Breast epithelium (tissue), 3 donors: ENCODE data around the gene FGF11.

ENCODE experiments used
- CTCF ChIP-seq, 3 donors: fragments of 450-650 bp; IDR thresholded peaks; one replicate each; pipeline ENCODE4 v1.5.1; 2016 to 2017; ENCODE audit warnings: antibody characterized with exemption in 3 of 3, mild to moderate bottlenecking in 3 of 3, moderate library complexity in 3 of 3
- POLR2AphosphoS5 ChIP-seq, 3 donors: sonication (generic); formaldehyde crosslinking; IDR thresholded peaks; one replicate each; pipeline ENCODE4 v1.6.1; 2017; ENCODE audit warnings: antibody characterized with exemption in 3 of 3

- TF ChIP-seq CTCF (IDR thresholded peaks at IDR 0.05) (peak; percentile 55 to 64 (median 56)), POLR2AphosphoS5 (IDR thresholded peaks at IDR 0.05) (peak; percentile 48 to 86 (median 77))
These were observed 44.7 kb upstream of the FGF11 start, which contains the start of gene PLSCR3 for GRCh38 chr17:7394452-7395191.
